ENCODE results near the gene TMEM41B.

GRCh38 chr11:9232482-9232881, 81.9 kb downstream of the TMEM41B start:
- TF ChIP-seq REST (IDR thresholded peaks at IDR 0.05): no peak
- no peak for TF ChIP-seq CTCF (IDR thresholded peaks at IDR 0.05; ENCODE audit: low read depth, low read length, missing input control)
- no peak for TF ChIP-seq ATF3 (IDR thresholded peaks at IDR 0.05)
- TF ChIP-seq FOXA1 (IDR thresholded peaks at IDR 0.05): no peak
- TF ChIP-seq TAF1 (conservative IDR thresholded peaks at IDR 0.05): no peak
- TF ChIP-seq EGR1 (IDR thresholded peaks at IDR 0.05; ENCODE audit: low read depth in 2 of 2): no peak
- TF ChIP-seq YY1 (IDR thresholded peaks at IDR 0.05): no peak
- no peak for TF ChIP-seq NR2F2 (IDR thresholded peaks at IDR 0.05)

Measured in liver (tissue), 3 donors.